ENCODE data around the gene COPS6.

- TF ChIP-seq, protein P1, sequence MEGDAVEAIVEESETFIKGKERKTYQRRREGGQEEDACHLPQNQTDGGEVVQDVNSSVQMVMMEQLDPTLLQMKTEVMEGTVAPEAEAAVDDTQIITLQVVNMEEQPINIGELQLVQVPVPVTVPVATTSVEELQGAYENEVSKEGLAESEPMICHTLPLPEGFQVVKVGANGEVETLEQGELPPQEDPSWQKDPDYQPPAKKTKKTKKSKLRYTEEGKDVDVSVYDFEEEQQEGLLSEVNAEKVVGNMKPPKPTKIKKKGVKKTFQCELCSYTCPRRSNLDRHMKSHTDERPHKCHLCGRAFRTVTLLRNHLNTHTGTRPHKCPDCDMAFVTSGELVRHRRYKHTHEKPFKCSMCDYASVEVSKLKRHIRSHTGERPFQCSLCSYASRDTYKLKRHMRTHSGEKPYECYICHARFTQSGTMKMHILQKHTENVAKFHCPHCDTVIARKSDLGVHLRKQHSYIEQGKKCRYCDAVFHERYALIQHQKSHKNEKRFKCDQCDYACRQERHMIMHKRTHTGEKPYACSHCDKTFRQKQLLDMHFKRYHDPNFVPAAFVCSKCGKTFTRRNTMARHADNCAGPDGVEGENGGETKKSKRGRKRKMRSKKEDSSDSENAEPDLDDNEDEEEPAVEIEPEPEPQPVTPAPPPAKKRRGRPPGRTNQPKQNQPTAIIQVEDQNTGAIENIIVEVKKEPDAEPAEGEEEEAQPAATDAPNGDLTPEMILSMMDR (tag by site-specific recombination; IDR thresholded peaks at IDR 0.05): no peak
- TF ChIP-seq KLF1 (tag by site-specific recombination; IDR thresholded peaks at IDR 0.05) (no peak), MYNN (tag by site-specific recombination; IDR thresholded peaks at IDR 0.05; ENCODE audit: borderline replicate concordance) (no peak), OVOL3 (tag by site-specific recombination; IDR thresholded peaks at IDR 0.05) (no peak), ZFP41 (tag by site-specific recombination; IDR thresholded peaks at IDR 0.05; ENCODE audit: borderline replicate concordance) (no peak), ZNF350 (tag by site-specific recombination; IDR thresholded peaks at IDR 0.05) (no peak), BCL11A (tag by site-specific recombination; IDR thresholded peaks at IDR 0.05; ENCODE audit: low read depth) (no peak), ZBTB44 (tag by site-specific recombination; IDR thresholded peaks at IDR 0.05) (no peak), ZNF324 (tag by site-specific recombination; IDR thresholded peaks at IDR 0.05) (no peak), ZNF692 (tag by site-specific recombination; IDR thresholded peaks at IDR 0.05) (no peak)
- TF ChIP-seq, protein P2, sequence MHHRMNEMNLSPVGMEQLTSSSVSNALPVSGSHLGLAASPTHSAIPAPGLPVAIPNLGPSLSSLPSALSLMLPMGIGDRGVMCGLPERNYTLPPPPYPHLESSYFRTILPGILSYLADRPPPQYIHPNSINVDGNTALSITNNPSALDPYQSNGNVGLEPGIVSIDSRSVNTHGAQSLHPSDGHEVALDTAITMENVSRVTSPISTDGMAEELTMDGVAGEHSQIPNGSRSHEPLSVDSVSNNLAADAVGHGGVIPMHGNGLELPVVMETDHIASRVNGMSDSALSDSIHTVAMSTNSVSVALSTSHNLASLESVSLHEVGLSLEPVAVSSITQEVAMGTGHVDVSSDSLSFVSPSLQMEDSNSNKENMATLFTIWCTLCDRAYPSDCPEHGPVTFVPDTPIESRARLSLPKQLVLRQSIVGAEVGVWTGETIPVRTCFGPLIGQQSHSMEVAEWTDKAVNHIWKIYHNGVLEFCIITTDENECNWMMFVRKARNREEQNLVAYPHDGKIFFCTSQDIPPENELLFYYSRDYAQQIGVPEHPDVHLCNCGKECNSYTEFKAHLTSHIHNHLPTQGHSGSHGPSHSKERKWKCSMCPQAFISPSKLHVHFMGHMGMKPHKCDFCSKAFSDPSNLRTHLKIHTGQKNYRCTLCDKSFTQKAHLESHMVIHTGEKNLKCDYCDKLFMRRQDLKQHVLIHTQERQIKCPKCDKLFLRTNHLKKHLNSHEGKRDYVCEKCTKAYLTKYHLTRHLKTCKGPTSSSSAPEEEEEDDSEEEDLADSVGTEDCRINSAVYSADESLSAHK (tag by site-specific recombination; IDR thresholded peaks at IDR 0.05): no peak
- TF ChIP-seq, protein P3, sequence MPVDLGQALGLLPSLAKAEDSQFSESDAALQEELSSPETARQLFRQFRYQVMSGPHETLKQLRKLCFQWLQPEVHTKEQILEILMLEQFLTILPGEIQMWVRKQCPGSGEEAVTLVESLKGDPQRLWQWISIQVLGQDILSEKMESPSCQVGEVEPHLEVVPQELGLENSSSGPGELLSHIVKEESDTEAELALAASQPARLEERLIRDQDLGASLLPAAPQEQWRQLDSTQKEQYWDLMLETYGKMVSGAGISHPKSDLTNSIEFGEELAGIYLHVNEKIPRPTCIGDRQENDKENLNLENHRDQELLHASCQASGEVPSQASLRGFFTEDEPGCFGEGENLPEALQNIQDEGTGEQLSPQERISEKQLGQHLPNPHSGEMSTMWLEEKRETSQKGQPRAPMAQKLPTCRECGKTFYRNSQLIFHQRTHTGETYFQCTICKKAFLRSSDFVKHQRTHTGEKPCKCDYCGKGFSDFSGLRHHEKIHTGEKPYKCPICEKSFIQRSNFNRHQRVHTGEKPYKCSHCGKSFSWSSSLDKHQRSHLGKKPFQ (tag by site-specific recombination; IDR thresholded peaks at IDR 0.05): no peak
- TF ChIP-seq, protein P4, sequence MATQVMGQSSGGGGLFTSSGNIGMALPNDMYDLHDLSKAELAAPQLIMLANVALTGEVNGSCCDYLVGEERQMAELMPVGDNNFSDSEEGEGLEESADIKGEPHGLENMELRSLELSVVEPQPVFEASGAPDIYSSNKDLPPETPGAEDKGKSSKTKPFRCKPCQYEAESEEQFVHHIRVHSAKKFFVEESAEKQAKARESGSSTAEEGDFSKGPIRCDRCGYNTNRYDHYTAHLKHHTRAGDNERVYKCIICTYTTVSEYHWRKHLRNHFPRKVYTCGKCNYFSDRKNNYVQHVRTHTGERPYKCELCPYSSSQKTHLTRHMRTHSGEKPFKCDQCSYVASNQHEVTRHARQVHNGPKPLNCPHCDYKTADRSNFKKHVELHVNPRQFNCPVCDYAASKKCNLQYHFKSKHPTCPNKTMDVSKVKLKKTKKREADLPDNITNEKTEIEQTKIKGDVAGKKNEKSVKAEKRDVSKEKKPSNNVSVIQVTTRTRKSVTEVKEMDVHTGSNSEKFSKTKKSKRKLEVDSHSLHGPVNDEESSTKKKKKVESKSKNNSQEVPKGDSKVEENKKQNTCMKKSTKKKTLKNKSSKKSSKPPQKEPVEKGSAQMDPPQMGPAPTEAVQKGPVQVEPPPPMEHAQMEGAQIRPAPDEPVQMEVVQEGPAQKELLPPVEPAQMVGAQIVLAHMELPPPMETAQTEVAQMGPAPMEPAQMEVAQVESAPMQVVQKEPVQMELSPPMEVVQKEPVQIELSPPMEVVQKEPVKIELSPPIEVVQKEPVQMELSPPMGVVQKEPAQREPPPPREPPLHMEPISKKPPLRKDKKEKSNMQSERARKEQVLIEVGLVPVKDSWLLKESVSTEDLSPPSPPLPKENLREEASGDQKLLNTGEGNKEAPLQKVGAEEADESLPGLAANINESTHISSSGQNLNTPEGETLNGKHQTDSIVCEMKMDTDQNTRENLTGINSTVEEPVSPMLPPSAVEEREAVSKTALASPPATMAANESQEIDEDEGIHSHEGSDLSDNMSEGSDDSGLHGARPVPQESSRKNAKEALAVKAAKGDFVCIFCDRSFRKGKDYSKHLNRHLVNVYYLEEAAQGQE (tag by site-specific recombination; IDR thresholded peaks at IDR 0.05): no peak
- TF ChIP-seq, protein P5, sequence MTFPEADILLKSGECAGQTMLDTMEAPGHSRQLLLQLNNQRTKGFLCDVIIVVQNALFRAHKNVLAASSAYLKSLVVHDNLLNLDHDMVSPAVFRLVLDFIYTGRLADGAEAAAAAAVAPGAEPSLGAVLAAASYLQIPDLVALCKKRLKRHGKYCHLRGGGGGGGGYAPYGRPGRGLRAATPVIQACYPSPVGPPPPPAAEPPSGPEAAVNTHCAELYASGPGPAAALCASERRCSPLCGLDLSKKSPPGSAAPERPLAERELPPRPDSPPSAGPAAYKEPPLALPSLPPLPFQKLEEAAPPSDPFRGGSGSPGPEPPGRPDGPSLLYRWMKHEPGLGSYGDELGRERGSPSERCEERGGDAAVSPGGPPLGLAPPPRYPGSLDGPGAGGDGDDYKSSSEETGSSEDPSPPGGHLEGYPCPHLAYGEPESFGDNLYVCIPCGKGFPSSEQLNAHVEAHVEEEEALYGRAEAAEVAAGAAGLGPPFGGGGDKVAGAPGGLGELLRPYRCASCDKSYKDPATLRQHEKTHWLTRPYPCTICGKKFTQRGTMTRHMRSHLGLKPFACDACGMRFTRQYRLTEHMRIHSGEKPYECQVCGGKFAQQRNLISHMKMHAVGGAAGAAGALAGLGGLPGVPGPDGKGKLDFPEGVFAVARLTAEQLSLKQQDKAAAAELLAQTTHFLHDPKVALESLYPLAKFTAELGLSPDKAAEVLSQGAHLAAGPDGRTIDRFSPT (tag by site-specific recombination; IDR thresholded peaks at IDR 0.05): no peak
These were observed 31.8 kb upstream of the COPS6 start for GRCh38 chr7:100057006-100057405.

Measured in HEK293 (cell line).